GM18873 (cell line): ENCODE data around the gene SHQ1.
"Not testable (repeated sequence)": the region's sequence is repeated elsewhere in the genome, so short reads cannot be mapped to it uniquely, and the experiment has no call there.

Source experiments
- ATAC-seq: cut with Tn5 transposase; IDR thresholded peaks from one replicate; pipeline ENCODE4 v1.9.1; 2021; ENCODE audit warnings: mild to moderate bottlenecking, moderate library complexity, moderate number of reproducible peaks; ENCODE audit not compliant: unreplicated experiment, low FRiP score

SHQ1 gene

DNA sequence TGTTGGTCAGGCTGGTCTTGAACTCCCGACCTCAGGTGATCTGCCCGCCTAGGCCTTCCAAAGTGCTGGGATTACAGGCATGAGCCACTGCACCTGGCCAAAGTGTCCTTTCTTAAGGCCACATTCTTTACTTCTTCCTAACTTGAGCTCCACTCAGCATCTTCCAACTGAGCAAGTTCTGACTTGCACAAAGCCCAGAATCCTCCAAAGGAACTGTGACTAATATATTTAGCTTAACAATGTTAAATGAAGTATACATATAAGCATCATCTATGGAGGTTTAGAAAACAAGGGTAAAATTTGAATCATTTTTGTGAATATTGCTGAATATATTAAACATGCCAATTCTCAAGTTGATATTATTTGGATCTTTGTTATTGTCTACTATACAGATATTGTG, 93.7 kb downstream of the SHQ1 start:
- no peak for ATAC-seq

DNA sequence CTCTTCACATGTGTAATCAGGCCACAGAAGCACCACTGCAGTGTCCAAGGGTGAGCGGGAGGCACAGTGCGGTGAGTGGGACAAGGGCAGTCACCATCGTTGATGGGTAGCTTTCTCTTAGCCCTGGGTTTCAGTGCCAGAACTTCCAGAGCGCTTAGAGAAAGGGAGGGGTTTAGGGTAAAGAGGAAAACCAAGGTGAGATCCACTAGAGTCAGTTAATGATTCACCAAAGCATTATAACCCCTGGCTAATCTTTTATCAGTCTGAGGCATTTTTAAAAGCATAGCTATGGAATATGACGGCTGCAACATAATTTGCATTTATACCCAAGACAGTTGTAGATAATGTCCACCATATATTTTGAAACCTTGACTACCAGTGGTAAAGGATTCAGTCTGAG, 94.8 kb downstream of the SHQ1 start:
- ATAC-seq = no peak

GRCh38 chr3:72750405-72750965, 97.8 kb downstream of the SHQ1 start:
- ATAC-seq = no peak

DNA sequence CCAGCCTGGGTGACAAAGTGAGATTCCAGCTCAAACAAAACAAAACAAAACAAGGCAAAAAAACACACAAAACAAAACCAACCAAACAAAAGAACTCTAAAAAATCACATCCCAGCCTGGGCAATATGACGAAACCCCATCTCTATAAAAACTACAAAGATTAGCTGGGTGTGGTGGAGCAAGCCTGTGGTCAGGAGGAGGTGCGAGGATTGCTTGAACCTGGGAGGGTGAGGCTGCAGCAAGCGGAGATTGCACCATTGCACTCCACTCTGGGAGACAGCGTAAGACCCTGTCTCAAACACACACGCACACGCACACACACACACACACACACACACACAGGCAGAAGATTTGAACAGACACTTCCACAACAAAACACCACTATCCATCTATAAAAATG, 99.6 kb downstream of the SHQ1 start:
- ATAC-seq = no peak

- no peak for ATAC-seq
Measured at GRCh38 chr3:72746430-72747411, 101.5 kb downstream of the SHQ1 start.

- no peak for ATAC-seq
Measured at GRCh38 chr3:72745146-72745999, 102.9 kb downstream of the SHQ1 start.

DNA sequence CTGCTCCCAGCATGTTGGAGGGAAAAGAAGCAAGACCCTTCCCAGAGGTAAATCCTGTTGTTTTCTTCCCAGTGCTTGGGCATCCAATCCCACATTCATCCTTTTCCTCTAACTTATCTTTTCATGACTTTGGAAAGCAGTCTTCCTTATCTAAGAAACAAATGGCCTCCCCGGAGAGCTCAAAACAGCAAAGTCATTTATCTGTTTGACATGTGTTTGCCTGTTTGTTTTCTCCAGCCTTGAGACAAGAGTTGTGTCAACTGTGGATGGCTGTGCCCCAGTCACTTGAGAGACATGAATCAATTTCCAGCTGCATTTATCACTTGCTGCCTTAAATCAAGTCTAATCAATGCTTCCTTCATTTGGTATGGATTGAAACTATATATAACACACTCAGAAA, 103.9 kb downstream of the SHQ1 start:
- no peak for ATAC-seq

GRCh38 chr3:72739531-72740466, 108.4 kb downstream of the SHQ1 start:
- no peak for ATAC-seq

DNA sequence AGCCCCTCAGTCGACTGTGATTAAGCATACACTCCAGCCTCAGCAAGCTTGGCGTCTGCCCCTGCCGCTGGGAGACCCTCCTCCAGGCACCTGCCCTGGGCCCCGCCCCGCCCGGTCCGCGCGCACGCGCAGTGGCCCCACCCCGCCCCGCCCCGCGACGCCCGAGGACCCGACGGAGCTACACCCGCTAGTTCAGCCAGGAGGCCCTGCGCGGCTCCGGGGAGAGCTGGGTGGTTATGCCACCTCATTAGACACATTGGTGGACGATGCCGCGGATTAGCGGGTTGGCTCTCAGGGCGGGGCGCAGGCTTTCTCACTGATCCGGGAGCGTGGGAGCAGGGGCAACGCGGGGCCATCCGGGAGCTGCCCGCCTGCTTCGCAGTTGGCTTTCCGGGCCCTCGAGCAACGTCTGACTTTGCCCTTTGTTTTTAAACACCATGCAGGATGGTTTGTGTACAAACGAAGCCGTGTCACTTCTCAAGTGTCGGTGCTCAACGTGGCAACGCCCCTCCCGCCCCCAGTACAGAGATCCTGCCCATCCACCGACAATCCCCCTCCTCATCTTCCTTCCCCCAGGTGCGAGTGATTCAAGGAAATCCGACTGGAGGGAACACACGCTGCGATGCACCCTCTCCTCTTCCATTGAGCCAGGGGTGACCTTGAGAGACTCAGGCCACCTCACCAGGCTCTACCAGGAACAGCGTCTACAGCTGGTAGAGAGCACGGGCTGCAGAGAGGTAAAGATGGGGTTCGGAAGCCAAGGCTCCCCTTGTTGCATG, 109.3 kb downstream of the SHQ1 start:
- no peak for ATAC-seq

GRCh38 chr3:72735072-72735471, 113.2 kb downstream of the SHQ1 start:
- ATAC-seq = not testable (repeated sequence)

- ATAC-seq = no peak
Measured at GRCh38 chr3:72733676-72734075, 114.6 kb downstream of the SHQ1 start.

DNA sequence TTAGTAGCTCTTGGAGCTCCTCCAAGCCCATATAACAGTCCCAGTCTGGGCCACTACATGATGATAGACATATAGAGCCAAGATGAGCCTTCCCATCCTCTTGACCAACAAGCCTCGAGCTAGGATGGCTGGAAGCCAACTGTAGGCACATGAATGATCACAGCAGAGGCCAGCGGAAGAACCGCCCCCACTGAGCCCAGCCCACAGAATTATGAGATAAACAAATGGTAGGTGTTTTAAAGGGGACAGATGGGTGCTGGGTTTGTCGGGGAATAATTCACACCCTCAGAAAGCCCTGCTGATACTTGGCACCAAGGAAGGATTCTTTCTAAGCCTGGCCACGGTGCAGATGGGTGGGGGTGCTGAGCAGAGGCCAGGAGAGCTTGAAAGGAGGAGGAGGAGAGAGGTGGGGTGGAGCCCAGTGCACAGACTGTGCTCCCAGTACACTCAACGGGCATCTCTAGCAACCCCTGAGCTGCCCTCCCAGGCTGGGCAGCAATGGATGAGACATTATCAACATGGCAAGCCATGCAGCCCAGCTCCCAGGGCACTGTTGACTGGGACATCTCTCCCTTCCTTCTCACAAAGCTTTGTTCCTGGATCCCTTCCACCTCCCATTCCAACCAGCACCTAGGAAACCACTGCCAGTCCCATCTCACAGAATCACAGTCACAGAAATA, 115.4 kb downstream of the SHQ1 start:
- not testable (repeated sequence) for ATAC-seq

GRCh38 chr3:72728958-72729467, 119.2 kb downstream of the SHQ1 start:
- no peak for ATAC-seq

- ATAC-seq = no peak
Measured at GRCh38 chr3:72728329-72728889, 119.8 kb downstream of the SHQ1 start.

- no peak for ATAC-seq
Measured at GRCh38 chr3:72727726-72728125, 120.5 kb downstream of the SHQ1 start.

DNA sequence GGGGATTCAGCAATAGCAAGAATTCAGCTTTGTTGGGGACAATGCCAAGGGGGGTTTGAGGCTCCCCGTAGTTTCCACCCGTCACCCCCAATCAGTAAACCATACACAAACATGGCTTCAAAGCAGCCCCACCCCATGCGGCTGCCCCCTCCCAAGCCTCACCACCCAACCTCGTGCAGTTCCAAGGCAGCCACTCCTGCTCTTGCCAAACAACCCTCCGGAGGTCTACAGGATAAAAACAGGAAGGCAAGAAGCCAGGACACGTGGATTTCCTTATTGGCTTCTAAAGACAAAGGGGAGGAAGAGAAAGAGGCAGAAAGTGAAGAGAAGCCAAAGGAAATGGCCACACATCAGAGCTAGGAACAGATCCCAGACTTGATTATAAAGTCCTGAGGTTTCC, 121.1 kb downstream of the SHQ1 start:
- no peak for ATAC-seq

DNA sequence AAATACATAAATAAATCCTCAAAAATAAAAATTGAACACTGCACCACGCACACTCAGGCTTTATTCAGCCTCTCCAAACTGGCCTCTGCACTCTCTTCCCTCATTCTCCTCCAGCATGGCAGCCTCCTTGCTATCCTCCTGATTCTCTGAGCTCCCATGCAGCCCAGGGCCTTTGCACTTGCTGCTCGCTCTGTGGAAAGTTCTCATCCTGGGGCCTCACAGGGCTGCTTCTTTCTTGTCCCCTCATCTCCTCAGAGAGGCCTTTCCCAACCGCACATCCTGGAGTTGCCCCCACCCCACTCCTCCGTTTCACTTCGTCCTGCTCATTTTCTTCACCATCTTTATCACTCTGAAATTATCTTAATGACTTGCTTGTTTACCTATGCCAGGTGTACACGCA, 123.0 kb downstream of the SHQ1 start:
- ATAC-seq = no peak

DNA sequence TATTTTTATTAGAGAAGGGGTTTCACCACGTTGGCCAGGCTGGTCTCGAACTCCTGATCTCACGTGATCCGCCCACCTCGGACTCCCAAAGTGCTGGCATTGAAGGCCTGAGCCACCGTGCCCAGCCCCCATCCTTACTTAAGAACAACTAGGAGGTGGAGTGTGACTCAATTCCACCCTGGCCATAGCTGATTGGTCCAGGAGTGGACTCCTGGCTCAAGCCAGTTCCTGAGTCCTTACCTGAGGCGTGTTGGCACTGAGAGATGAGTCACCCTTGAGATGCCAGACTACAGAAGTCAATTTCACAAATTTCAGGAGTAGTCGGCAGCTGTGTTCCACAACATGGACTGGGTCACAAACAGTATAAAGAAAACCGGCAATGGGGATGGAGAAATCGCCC, 124.2 kb downstream of the SHQ1 start:
- ATAC-seq = no peak
